Activated T-helper 1 cell treated with anti-CD3 and anti-CD28 coated beads, Interleukin-2, amount 50 U/mL, for 16 hours (primary cell): ENCODE measurements around the gene MACROD2.

ENCODE experiments used
- DNase-seq, 2 donors: peaks; one replicate each; pipeline ENCODE4 v3.0.0-alpha.2; 2020; ENCODE audit warnings: low read depth in 1 of 2, low spot score in 1 of 2

Gene MACROD2

GRCh38 chr20:14729390-14729789 lies 734.1 kb downstream of the MACROD2 start:
- no peak for DNase-seq

- DNase-seq: no peak
Observed at GRCh38 chr20:14732343-14732742, 737.0 kb downstream of the MACROD2 start.

- DNase-seq: no peak
Observed at GRCh38 chr20:14732996-14733395, 737.7 kb downstream of the MACROD2 start.

- no peak for DNase-seq
Observed at GRCh38 chr20:14740380-14740779, 745.1 kb downstream of the MACROD2 start.

GRCh38 chr20:14741616-14742015 lies 746.3 kb downstream of the MACROD2 start:
- no peak for DNase-seq

- no peak for DNase-seq
Observed at GRCh38 chr20:14744723-14745122, 749.4 kb downstream of the MACROD2 start.

- no peak for DNase-seq
Observed at GRCh38 chr20:14745830-14746229, 750.5 kb downstream of the MACROD2 start.

GRCh38 chr20:14751191-14751590 lies 755.9 kb downstream of the MACROD2 start:
- no peak for DNase-seq

GRCh38 chr20:14757728-14758127 lies 762.4 kb downstream of the MACROD2 start:
- no peak for DNase-seq

GRCh38 chr20:14758356-14758755 lies 763.0 kb downstream of the MACROD2 start:
- no peak for DNase-seq

- DNase-seq: no peak
Observed at GRCh38 chr20:14759979-14760378, 764.7 kb downstream of the MACROD2 start.

- DNase-seq: no peak
Observed at GRCh38 chr20:14761903-14762302, 766.6 kb downstream of the MACROD2 start.

- no peak for DNase-seq
Observed at GRCh38 chr20:14764511-14765369, 769.4 kb downstream of the MACROD2 start.

GRCh38 chr20:14765370-14765701 lies 770.0 kb downstream of the MACROD2 start:
- DNase-seq: no peak

- DNase-seq: no peak
Observed at GRCh38 chr20:14773486-14773885, 778.2 kb downstream of the MACROD2 start.

- no peak for DNase-seq
Observed at GRCh38 chr20:14775778-14776177, 780.5 kb downstream of the MACROD2 start.

GRCh38 chr20:14777591-14777990 lies 782.3 kb downstream of the MACROD2 start:
- DNase-seq: no peak

- DNase-seq: no peak
Observed at GRCh38 chr20:14778096-14778495, 782.8 kb downstream of the MACROD2 start.

GRCh38 chr20:14778875-14779274 lies 783.6 kb downstream of the MACROD2 start:
- no peak for DNase-seq

GRCh38 chr20:14780508-14780907 lies 785.2 kb downstream of the MACROD2 start:
- no peak for DNase-seq

- no peak for DNase-seq
Observed at GRCh38 chr20:14782731-14783130, 787.4 kb downstream of the MACROD2 start.

- no peak for DNase-seq
Observed at GRCh38 chr20:14783766-14784165, 788.5 kb downstream of the MACROD2 start.

GRCh38 chr20:14785065-14785743 lies 789.9 kb downstream of the MACROD2 start:
- no peak for DNase-seq
